Parathyroid adenoma (tissue), 2 donors: ENCODE measurements around the gene ARHGAP36.

Experiments
- H2AFZ ChIP-seq: fragments of 300-600 bp; sonication (generic); one replicate; pipeline ENCODE4 v1.7.0; 2017; ENCODE audit warnings: antibody characterized with exemption, mild to moderate bottlenecking
- H3K27ac ChIP-seq: fragments of 300-600 bp; sonication (generic); one replicate; pipeline ENCODE4 v1.7.0; 2017
- H3K27me3 ChIP-seq: fragments of 300-600 bp; sonication (generic); one replicate; pipeline ENCODE4 v1.7.0; 2017; ENCODE audit warnings: low read length; ENCODE audit not compliant: control insufficient read depth, insufficient read depth
- H3K36me3 ChIP-seq: fragments of 300-600 bp; sonication (generic); one replicate; pipeline ENCODE4 v1.7.0; 2017; ENCODE audit warnings: low read length; ENCODE audit not compliant: control insufficient read depth, insufficient read depth
- H3K4me1 ChIP-seq: fragments of 300-600 bp; sonication (generic); one replicate; pipeline ENCODE4 v1.7.0; 2017; ENCODE audit warnings: control low read depth
- H3K4me2 ChIP-seq: fragments of 300-600 bp; sonication (generic); one replicate; pipeline ENCODE4 v1.7.0; 2017; ENCODE audit warnings: low read length
- H3K4me3 ChIP-seq: fragments of 300-600 bp; sonication (generic); one replicate; pipeline ENCODE4 v1.7.0; 2017; ENCODE audit warnings: low read depth, low read length
- H3K79me2 ChIP-seq: fragments of 300-600 bp; sonication (generic); one replicate; pipeline ENCODE4 v1.7.0; 2017; ENCODE audit warnings: control low read depth
- H3K9ac ChIP-seq: fragments of 300-600 bp; sonication (generic); one replicate; pipeline ENCODE4 v1.7.0; 2017; ENCODE audit warnings: mild to moderate bottlenecking
- H3K9me3 ChIP-seq: fragments of 300-600 bp; sonication (generic); one replicate; pipeline ENCODE4 v1.7.0; 2017; ENCODE audit warnings: low read length; ENCODE audit not compliant: control insufficient read depth
- CTCF ChIP-seq: fragments of 300-600 bp; sonication (generic); IDR thresholded peaks from one replicate; pipeline ENCODE4 v1.7.0; 2017; ENCODE audit warnings: antibody characterized with exemption, mild to moderate bottlenecking
- donor health status: primary hyperparathyroidism.

The ARHGAP36 gene

GRCh38 chrX:131139072-131139471 lies 80.9 kb downstream of the ARHGAP36 start:
- Histone ChIP-seq H3K79me2 (no peaks in the 10 kb centered on the region), H3K4me3 (no peak overlapping the region), H3K36me3 (no peaks in the 10 kb centered on the region), H3K9ac (no peak overlapping the region), H3K4me1 (no peaks in the 10 kb centered on the region), H3K9me3 (no peaks in the 10 kb centered on the region), H2AFZ (no peak overlapping the region), H3K27me3 (no peaks in the 10 kb centered on the region), H3K4me2 (no peak overlapping the region), H3K27ac (no peak overlapping the region)
- TF ChIP-seq CTCF, result no peak
